Esophagus squamous epithelium (tissue), 5 donors: ENCODE data around the gene ABHD1. TPM values are rescaled to one million over a fixed set of nuclear protein-coding genes. Genes with fewer than 3 reads are reported as not detected.

ENCODE experiments used
- DNase-seq: peaks from one replicate; lab custom pipeline; 2025; lab: John Stamatoyannopoulos, UW
- H3K27ac ChIP-seq, 4 donors: fragments of 200-600 bp; sonication (generic); one replicate each; pipeline ENCODE4 v1.5.1; 2016 to 2019; ENCODE audit warnings: mild to moderate bottlenecking in 1 of 4
- H3K27me3 ChIP-seq, 4 donors: fragments of 200-600 bp; sonication (generic); 1 replicate in 3 of 4; 2 replicates in 1 of 4; pipeline versions ENCODE4 v1.5.1 to v1.6.0; 2017 to 2021; ENCODE audit warnings: antibody characterized with exemption in 1 of 4
- H3K36me3 ChIP-seq, 3 donors: fragments of 200-600 bp; sonication (generic); one replicate each; pipeline ENCODE4 v1.5.1; 2016 to 2019
- H3K4me1 ChIP-seq, 3 donors: fragments of 200-600 bp; sonication (generic); one replicate each; pipeline ENCODE4 v1.5.1; 2017 to 2019
- H3K4me3 ChIP-seq, 4 donors: fragments of 200-600 bp; sonication (generic); 1 replicate in 3 of 4; 2 replicates in 1 of 4; pipeline ENCODE4 v1.5.1; 2016 to 2019; ENCODE audit warnings: mild to moderate bottlenecking in 2 of 4, moderate library complexity in 1 of 4
- H3K9me3 ChIP-seq, 3 donors: fragments of 200-600 bp; sonication (generic); one replicate each; pipeline ENCODE4 v1.5.1; 2016 to 2019
- POLR2A ChIP-seq, 4 donors: fragments of 450-650 bp; IDR thresholded peaks; one replicate each; pipeline ENCODE4 v1.6.1; 2017; ENCODE audit warnings: antibody characterized with exemption in 4 of 4, mild to moderate bottlenecking in 4 of 4, moderate library complexity in 3 of 4
- WGBS, 2 donors: methylation state at CpG; one replicate each; pipeline ENCODE4 v1.1.5; 2018; 5-methylcytosine and 5-hydroxymethylcytosine counted together
- intact Hi-C: fragments of 100-400 bp; cut with DNase I; formaldehyde crosslinking; loops from one replicate; pipeline ENCODE4 v1.15.0; 2022
- total RNA-seq, 4 donors: library from RNA; depleted of rRNA; stranded (reverse); fragments of >200 nt; gene quantifications; one replicate each; pipeline ENCODE4 v1.1.0, GENCODE V29; 2016
- TF ChIP-seq, protein P1 (sequence below), 6 experiments: fragments of 450-650 bp in 4 of 6; fragments of 200-600 bp in 2 of 6; sonication (generic) in 2 of 6; IDR thresholded peaks; one replicate each; pipeline ENCODE4 v1.5.1; 2016 to 2019; ENCODE audit warnings: antibody characterized with exemption in 6 of 6, mild to moderate bottlenecking in 4 of 6, moderate library complexity in 4 of 6
- donor health status: DM: yes; HTN: yes; CAD: no.

Gene ABHD1
- total RNA-seq, 4 donors from 2014 or later, result not detected

DNA sequence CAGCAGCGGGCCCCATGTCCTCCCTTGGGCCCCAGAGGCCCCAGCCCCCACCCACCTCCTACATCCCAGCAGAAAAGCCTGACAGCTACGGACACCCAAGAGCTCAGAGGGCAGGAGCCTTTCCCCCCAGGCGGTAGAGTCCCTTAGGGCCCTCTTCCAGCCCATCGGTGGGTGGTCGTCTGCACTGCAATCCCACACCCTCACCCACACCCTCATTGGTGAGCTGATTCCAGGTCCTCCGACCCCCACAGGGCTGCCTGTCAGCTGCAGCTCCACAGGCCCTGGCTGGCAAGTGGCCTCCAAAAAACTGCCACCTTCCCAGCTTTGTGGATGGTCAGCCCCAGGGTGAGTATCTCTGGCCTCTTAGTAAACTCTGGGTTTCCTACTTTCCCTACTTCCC lies 35.7 kb downstream of the ABHD1 start:
- intact Hi-C loops, result no loop called here
- DNase-seq, result no peak
- no peak overlapping the region for H3K4me3 ChIP-seq
- no peaks in the 10 kb centered on the region for H3K27me3 ChIP-seq
- WGBS, 2 donors, result 67 to 100% methylated on average over 1 to 3 of the region's 6 CpGs
- no peak overlapping the region for H3K27ac ChIP-seq
- no peak for TF ChIP-seq POLR2A (IDR thresholded peaks at IDR 0.05)
- H3K36me3 ChIP-seq, result no peaks in the 10 kb centered on the region
- H3K4me1 ChIP-seq, result no peaks in the 10 kb centered on the region
- H3K9me3 ChIP-seq, result no peaks in the 10 kb centered on the region

DNA sequence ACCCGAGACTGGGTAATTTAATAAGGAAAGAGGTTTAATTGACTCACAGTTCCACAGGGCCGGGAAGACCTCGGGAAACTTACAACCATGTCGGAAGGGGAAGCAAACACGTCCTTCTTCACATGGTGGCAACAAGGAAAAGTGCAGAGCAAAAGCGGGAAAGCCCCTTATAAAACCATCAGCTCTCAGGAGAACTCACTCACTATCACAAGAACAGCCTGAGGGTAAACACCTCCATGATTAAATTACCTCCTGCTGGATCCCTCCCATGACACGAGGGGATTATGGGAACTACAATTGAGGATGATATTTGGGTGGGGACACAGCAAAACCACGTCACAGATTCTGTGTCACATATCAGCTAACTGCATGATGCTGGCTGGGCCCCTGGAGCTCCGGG lies 36.6 kb downstream of the ABHD1 start:
- TF ChIP-seq POLR2A (IDR thresholded peaks at IDR 0.05), result no peak
- TF ChIP-seq, protein P1, sequence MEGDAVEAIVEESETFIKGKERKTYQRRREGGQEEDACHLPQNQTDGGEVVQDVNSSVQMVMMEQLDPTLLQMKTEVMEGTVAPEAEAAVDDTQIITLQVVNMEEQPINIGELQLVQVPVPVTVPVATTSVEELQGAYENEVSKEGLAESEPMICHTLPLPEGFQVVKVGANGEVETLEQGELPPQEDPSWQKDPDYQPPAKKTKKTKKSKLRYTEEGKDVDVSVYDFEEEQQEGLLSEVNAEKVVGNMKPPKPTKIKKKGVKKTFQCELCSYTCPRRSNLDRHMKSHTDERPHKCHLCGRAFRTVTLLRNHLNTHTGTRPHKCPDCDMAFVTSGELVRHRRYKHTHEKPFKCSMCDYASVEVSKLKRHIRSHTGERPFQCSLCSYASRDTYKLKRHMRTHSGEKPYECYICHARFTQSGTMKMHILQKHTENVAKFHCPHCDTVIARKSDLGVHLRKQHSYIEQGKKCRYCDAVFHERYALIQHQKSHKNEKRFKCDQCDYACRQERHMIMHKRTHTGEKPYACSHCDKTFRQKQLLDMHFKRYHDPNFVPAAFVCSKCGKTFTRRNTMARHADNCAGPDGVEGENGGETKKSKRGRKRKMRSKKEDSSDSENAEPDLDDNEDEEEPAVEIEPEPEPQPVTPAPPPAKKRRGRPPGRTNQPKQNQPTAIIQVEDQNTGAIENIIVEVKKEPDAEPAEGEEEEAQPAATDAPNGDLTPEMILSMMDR (IDR thresholded peaks at IDR 0.05), result no peak
- H3K27me3 ChIP-seq, result no peaks in the 10 kb centered on the region
- DNase-seq, result no peak
- 75 to 84% methylated on average over 9 of the region's 9 CpGs for WGBS, 2 donors
- no peaks in the 10 kb centered on the region for H3K4me1 ChIP-seq
- H3K36me3 ChIP-seq, result no peaks in the 10 kb centered on the region
- H3K4me3 ChIP-seq, result no peak overlapping the region
- intact Hi-C loops, result no loop called here
- H3K27ac ChIP-seq, result no peak overlapping the region
- no peaks in the 10 kb centered on the region for H3K9me3 ChIP-seq

DNA sequence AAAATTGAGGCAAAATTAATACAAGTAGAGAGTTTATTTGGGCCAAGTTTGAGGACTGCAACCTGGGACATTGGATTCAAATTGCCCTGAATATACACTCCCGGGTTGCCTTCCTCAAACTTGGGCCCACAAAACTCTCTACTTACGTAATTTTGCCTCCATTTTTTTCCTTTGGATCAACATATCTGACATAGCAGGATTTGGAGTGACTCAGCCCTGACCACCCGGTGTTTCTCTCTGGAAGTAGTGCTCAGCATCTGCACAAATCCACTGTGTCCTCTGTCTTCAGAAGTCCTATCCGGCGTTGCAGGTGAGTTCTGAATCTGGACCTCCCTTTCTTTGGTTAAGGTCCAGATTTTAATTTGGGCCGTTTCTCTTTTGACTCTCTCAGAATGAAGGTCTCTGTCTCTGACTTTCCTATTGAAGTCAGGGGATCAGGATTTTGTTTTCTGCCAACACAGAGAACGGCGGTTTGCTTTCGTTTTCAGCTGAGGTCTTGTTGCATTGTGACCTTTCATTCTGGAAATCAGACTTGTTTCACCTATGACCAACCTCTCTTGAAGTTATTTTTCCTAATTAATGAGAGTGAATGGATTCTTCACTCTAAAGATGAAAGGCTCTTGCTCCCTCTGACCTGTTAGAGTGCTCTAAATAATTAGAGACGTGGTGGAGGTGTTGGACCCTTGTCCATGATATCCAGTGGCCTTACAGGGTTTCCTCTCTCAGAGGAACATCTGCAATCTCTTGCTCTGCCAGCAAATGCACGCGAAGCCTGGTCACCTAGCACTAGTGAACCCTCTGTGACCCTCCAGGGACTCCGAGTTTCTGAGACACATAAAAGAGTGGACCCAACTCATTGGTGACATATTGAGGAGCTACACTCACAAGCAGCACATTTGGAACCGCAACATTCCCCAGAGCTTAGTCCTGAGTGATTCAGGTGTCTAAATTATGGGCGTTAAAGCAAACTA lies 38.8 kb downstream of the ABHD1 start:
- H3K4me3 ChIP-seq, result no peak overlapping the region
- no peak overlapping the region for H3K27ac ChIP-seq
- no peaks in the 10 kb centered on the region for H3K27me3 ChIP-seq
- intact Hi-C loops, result no loop called here
- DNase-seq, result no peak
- TF ChIP-seq, protein P1 (IDR thresholded peaks at IDR 0.05), result no peak
- TF ChIP-seq POLR2A (IDR thresholded peaks at IDR 0.05), result no peak
- H3K36me3 ChIP-seq, result no peaks in the 10 kb centered on the region
- 72% methylated on average over 12 to 13 of the region's 15 CpGs for WGBS, 2 donors
- no peaks in the 10 kb centered on the region for H3K9me3 ChIP-seq
- H3K4me1 ChIP-seq, result no peaks in the 10 kb centered on the region

DNA sequence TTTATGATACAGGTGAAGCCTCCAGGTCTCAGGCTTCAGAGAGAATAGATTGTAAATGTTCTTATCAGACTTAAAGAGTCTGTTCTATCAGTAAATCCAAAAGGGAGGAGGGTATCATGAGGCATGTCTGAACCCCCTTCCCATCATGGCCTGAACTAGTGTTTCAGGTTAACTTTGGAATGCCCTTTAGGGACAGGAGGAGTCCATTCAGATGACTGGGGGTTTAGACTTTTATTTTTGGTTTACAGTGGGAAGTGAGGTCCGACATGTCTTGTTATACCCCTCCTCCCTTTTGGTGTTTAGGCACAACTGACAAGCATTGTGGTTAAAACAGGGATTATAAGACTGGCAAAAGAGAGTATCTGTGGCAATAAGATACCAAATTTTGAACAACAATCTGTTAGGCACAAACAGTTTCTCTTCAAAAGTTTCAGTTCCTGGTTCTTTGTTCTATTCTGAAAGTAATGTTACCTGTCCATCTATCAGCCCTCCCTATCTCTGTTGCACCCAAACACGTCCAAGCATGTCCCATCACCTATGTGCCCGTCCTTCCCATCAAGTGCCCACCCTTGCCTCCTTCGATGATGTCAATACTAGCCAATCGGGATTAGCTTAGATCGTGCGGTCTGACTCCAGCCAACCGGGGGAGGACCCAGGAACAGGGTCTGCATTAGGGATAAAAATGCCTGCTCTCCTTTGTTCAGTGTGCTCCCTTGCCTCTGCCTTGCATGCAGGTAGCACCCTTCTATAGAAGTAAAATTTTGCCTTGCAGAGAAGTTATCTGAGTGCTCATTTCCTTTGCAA lies 41.5 kb downstream of the ABHD1 start:
- TF ChIP-seq, protein P1 (IDR thresholded peaks at IDR 0.05), result no peak
- TF ChIP-seq POLR2A (IDR thresholded peaks at IDR 0.05), result no peak
- no peaks in the 10 kb centered on the region for H3K36me3 ChIP-seq
- no peaks in the 10 kb centered on the region for H3K9me3 ChIP-seq
- H3K27me3 ChIP-seq, result peaks cover 0 to 5% (median 0%) of the 10 kb centered on the region in 4 donors
- H3K4me3 ChIP-seq, result no peak overlapping the region
- WGBS, 2 donors, result 75 to 80% methylated on average over 7 to 8 of the region's 8 CpGs
- no peak for DNase-seq
- no peak overlapping the region for H3K27ac ChIP-seq
- peaks cover 0 to 6% (median 0%) of the 10 kb centered on the region in 3 donors for H3K4me1 ChIP-seq
- intact Hi-C loops, result no loop called here

DNA sequence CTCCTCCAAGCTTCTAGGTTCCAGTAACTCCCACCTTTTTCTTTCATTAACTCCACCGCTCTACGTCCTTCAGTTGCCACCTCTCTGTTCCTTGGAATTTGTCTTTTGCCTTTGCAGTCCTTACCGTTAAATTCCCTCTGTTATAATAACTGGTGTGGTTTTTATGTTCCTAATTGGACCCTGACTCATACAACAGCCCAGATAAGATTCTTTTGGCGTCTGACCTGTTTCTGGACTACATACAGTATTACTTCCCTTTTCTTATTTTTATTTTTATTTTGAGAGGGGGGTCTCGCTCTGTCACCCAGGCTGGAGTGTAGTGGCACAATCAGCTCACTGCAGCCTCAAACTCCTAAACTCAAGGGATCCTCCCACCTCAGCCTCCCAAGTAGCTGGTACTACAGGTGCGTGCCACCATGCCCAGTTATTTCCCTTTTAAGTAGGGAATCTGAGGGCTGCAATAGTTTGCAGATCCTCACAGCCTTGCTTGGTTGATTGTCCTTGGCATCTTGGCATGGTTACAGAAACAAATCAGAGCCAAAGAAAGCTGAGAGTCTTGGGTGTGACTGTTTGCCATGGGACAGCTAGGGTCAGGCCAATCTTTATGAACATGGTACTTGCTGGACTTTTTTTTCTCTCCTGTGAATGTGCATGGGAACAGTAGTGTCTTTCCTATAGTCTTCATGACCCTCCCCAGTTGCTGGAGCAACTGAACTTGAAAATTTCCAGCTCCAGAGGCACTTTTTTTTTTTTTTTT lies 47.1 kb downstream of the ABHD1 start:
- DNase-seq, result no peak
- Histone ChIP-seq H3K27me3 (peaks cover 0 to 34% (median 0%) of the 10 kb centered on the region in 4 donors), H3K9me3 (no peaks in the 10 kb centered on the region), H3K36me3 (no peaks in the 10 kb centered on the region), H3K27ac (no peak overlapping the region), H3K4me1 (peaks cover 0 to 9% (median 0%) of the 10 kb centered on the region in 3 donors), H3K4me3 (no peak overlapping the region)
- intact Hi-C loops, result no loop called here
- TF ChIP-seq, protein P1 (IDR thresholded peaks at IDR 0.05), result no peak
- WGBS, 2 donors, result 67 to 72% methylated on average over 6 of the region's 6 CpGs
